ENCODE data around the gene PTH2. TPM values are rescaled to one million over a fixed set of nuclear protein-coding genes. Genes with fewer than 3 reads are reported as not detected.

The PTH2 gene
- total RNA-seq, 3 donors from 2014 or later = not detected

DNA sequence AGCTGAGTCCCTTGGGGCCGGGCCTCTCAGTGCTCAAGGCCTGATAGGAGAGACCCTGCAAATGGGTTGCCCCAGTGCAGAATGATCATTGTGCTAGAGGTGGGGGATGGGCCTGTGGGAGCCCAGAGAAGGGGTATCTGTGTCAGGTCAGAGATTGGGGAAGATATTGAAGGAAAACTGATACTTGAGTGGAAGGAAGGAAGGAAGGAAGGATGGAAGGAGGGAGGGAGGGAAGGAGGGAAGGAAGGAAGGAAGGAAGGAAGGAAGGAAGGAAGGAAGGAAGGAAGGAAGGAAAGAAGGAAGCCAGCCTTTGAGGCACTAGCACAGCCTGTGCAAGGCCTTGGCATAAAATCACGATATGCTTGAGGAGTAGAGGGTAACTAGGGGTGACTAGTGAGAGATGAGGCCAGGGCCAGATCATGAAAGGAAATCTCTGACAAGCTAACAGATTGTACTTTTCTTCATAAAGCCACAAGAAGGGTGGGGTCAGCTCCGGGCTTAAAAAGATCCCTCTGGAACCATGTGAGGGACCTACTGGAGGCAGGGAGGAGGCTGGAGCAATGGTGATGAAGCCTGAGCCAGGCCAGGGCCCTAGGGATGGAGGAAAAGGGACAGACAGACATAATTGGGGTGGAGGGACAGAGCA lies 11.4 kb downstream of the PTH2 start:
- Histone ChIP-seq H3K4me3 (no peak overlapping the region), H3K4me1 (ENCODE audit: low read depth) (peaks cover 6% of the 10 kb centered on the region), H3K36me3 (ENCODE audit: low read depth) (no peaks in the 10 kb centered on the region), H3K9me3 (no peaks in the 10 kb centered on the region)
- TF ChIP-seq, protein P1, sequence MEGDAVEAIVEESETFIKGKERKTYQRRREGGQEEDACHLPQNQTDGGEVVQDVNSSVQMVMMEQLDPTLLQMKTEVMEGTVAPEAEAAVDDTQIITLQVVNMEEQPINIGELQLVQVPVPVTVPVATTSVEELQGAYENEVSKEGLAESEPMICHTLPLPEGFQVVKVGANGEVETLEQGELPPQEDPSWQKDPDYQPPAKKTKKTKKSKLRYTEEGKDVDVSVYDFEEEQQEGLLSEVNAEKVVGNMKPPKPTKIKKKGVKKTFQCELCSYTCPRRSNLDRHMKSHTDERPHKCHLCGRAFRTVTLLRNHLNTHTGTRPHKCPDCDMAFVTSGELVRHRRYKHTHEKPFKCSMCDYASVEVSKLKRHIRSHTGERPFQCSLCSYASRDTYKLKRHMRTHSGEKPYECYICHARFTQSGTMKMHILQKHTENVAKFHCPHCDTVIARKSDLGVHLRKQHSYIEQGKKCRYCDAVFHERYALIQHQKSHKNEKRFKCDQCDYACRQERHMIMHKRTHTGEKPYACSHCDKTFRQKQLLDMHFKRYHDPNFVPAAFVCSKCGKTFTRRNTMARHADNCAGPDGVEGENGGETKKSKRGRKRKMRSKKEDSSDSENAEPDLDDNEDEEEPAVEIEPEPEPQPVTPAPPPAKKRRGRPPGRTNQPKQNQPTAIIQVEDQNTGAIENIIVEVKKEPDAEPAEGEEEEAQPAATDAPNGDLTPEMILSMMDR (IDR thresholded peaks at IDR 0.05) = no peak
- ATAC-seq = no peak
- DNase-seq = no peak
- intact Hi-C loops (cut with DNase I, micrococcal nuclease) = no loop called here

DNA sequence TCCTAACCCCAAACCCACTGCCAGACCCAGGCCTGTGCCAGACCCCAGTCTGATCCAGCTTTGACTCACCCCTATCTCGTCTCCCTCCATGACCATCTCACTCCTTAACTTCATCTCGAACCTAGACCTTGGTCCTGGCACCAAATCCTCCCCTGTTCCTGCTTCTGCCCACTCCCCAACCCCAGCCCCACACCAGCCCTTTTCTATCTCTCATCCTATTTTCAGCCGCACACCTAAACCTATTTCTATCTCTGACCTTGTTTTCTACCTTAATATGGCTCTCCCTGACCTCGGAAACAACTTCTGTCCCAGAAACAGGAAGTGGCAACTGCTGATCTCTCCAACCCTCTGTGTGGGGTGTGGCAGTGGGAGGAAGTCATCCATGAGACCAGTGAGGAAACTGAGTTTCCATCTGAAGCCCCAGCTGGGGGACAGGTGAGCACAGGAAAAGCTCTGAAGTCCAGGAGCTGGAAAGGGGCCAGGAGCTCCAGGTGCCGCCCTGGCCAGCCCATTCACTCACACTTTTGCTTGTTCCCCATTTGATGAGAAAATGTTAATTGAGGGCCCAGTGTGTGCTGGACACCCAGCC lies 13.7 kb downstream of the PTH2 start:
- TF ChIP-seq, protein P1 (IDR thresholded peaks at IDR 0.05) = no peak
- peaks cover 6% of the 10 kb centered on the region for H3K4me1 ChIP-seq (ENCODE audit: low read depth)
- peak; percentile 79 for ATAC-seq

DNA sequence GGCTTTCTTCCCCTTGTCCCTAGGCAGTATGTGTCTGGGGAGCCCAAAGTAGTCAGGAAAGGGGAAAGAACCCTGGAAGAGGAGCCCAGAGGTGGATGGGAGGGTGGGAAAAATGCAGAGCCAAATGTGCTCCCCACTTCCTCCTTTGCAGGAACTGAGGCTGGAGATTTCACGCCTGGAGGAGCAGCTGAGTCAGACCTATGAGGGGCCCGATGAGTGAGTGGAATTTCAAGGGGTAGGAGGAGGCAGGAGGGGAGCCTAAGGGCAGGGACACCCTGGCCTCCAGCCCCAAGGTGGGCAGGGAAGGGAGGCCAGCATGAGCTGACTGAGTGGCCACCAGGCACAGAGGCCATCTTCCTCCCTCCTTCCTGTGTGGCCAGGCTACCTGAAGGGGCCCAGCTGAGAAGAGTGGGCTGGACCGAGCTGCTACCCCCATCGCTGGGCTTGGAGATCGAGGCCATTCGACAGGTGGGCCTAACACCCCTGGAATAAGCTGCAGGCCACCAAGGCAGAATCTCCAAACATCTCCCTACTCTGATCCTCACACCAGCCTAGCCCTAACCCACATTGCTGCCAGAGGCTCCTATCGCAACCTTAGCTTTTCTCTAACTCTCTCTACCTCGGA lies 14.3 kb downstream of the PTH2 start:
- no peak for DNase-seq
- H3K4me3 ChIP-seq = no peak overlapping the region
- H3K36me3 ChIP-seq (ENCODE audit: low read depth) = no peaks in the 10 kb centered on the region
- TF ChIP-seq, protein P1 (IDR thresholded peaks at IDR 0.05) = no peak
- no peak for ATAC-seq
- intact Hi-C loops (cut with DNase I, micrococcal nuclease) = no loop called here
- peaks cover 6% of the 10 kb centered on the region for H3K4me1 ChIP-seq (ENCODE audit: low read depth)
- H3K9me3 ChIP-seq = no peaks in the 10 kb centered on the region

More for the DNA sequence above, 13.7 kb downstream of the PTH2 start:
- H3K36me3 ChIP-seq (ENCODE audit: low read depth) = no peaks in the 10 kb centered on the region
- no peaks in the 10 kb centered on the region for H3K9me3 ChIP-seq
- H3K4me3 ChIP-seq = no peak overlapping the region
- DNase-seq = peak in 1 of 3 donors; percentile 32
- intact Hi-C loops (cut with DNase I, micrococcal nuclease) = no loop called here

DNA sequence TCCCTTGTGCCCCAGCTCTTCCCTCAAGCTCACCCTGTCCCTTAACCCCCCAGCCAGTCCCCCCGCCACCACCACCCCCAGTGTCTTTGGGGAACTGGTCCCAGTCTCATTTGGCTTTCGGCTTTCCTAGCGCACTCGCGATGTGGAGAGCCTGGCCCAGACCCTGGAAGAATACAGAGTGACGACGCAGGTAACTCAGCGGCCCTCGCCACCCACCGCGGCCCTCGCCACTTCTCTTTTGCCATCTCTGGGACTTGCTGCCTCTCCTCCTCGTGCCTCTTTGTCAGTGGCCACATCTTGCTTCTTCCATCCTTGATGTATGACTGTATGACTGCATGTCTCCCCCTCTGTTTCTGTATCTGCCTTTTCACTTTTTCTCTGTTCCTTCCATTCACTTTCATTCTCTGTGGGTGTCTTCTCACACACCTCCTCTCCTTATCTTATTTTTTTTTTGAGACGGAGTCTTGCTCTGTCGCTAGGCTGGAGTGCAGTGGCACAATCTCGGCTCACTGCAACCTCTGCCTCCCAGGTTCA lies 15.7 kb downstream of the PTH2 start:
- intact Hi-C loops (cut with DNase I, micrococcal nuclease) = no loop called here
- no peak for ATAC-seq

DNA sequence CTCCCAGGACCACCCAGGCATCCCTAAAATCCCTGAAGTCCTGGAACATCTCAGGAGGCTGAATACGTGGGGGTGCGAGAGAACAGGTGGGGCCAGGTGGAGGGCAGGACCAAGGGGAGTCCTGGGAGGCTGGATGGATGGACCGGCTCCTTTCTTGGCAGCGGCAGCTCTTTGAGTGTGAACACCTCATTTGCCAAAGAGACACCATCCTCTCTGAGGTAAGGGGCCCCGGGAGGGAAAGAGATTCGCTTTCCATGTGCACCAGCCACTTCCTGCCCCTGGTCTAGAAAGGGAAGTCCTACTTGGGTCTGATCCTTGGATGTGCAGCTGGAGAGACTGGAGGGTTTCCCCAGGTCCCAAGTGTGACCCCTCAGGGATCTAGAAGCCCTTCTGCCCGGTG lies 16.2 kb downstream of the PTH2 start:
- H3K9me3 ChIP-seq = no peaks in the 10 kb centered on the region
- TF ChIP-seq, protein P1 (IDR thresholded peaks at IDR 0.05) = no peak
- no peak overlapping the region for H3K4me3 ChIP-seq
- no peak for DNase-seq
- H3K4me1 ChIP-seq (ENCODE audit: low read depth) = peaks cover 6% of the 10 kb centered on the region
- intact Hi-C loops (cut with DNase I, micrococcal nuclease) = no loop called here
- H3K36me3 ChIP-seq (ENCODE audit: low read depth) = no peaks in the 10 kb centered on the region
- ATAC-seq = no peak

More for the DNA sequence above, 15.7 kb downstream of the PTH2 start:
- H3K4me3 ChIP-seq = no peak overlapping the region
- no peak for DNase-seq
- TF ChIP-seq, protein P1 (IDR thresholded peaks at IDR 0.05) = no peak
- H3K36me3 ChIP-seq (ENCODE audit: low read depth) = no peaks in the 10 kb centered on the region
- H3K4me1 ChIP-seq (ENCODE audit: low read depth) = peaks cover 6% of the 10 kb centered on the region
- no peaks in the 10 kb centered on the region for H3K9me3 ChIP-seq
